ENCODE data around the gene TLR6.
"Not testable (repeated sequence)": the region's sequence is repeated elsewhere in the genome, so short reads cannot be mapped to it uniquely, and the experiment has no call there.

Gene TLR6

GRCh38 chr4:38823766-38824165 lies 32.9 kb downstream of the TLR6 start:
- no peak overlapping the region for H3K4me3 ChIP-seq (ENCODE audit: low read depth, low read length)

GRCh38 chr4:38822748-38823303 lies 33.8 kb downstream of the TLR6 start:
- H3K4me3 ChIP-seq (ENCODE audit: low read depth, low read length): no peak overlapping the region

DNA sequence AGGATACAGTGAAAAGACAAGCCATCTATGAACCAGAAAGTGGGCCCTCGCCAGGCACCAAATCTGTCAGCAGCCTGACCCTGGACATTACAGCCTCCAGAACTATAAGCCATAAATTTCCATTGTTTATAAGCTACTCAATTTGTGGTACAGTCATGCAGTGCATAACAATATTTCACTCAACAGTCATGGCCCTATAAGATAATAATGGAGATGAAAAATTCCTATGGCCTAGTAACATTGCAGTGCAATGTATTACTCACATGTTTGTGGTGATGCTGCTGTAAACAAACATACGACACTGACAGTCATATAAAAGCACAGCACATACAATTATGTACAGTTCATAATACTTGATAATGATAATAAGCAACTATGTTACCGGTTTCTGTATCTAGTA lies 34.9 kb downstream of the TLR6 start:
- no peak overlapping the region for H3K4me3 ChIP-seq (ENCODE audit: low read depth, low read length)

- no peak overlapping the region for H3K4me3 ChIP-seq (ENCODE audit: low read depth, low read length)
Measured at GRCh38 chr4:38820329-38821061, 36.1 kb downstream of the TLR6 start.

- no peak overlapping the region for H3K4me3 ChIP-seq (ENCODE audit: low read depth, low read length)
Measured at GRCh38 chr4:38819569-38819968, 37.0 kb downstream of the TLR6 start.

GRCh38 chr4:38818441-38818976 lies 38.1 kb downstream of the TLR6 start:
- no peak overlapping the region for H3K4me3 ChIP-seq (ENCODE audit: low read depth, low read length)

- no peak overlapping the region for H3K4me3 ChIP-seq (ENCODE audit: low read depth, low read length)
Measured at GRCh38 chr4:38815885-38816782, 40.5 kb downstream of the TLR6 start.

- no peak overlapping the region for H3K4me3 ChIP-seq (ENCODE audit: low read depth, low read length)
Measured at GRCh38 chr4:38814386-38814785, 42.2 kb downstream of the TLR6 start.

GRCh38 chr4:38811297-38811696 lies 45.3 kb downstream of the TLR6 start:
- H3K4me3 ChIP-seq (ENCODE audit: low read depth, low read length): no peak overlapping the region

- not testable (repeated sequence) for H3K4me3 ChIP-seq (ENCODE audit: low read depth, low read length)
Measured at GRCh38 chr4:38807462-38807861, 49.2 kb downstream of the TLR6 start.

DNA sequence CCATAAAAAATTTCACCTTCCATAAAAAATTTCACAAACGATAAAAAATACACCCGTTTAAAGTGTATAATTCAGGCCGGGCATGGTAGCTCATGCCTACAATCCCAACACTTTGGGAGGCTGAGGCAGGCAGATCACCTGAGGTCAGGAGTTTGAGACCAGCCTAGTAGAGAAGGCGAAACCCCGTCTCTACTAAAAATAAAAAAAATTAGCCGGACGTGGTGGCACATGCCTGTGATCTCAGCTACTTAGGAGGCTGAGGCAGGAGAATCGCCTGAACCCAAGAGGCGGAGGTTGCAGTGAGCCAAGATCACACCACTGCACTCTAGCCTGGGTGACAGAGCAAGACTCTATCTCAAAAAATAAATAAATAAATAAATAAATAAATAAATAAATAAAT lies 50.4 kb downstream of the TLR6 start:
- H3K4me3 ChIP-seq (ENCODE audit: low read depth, low read length): not testable (repeated sequence)

DNA sequence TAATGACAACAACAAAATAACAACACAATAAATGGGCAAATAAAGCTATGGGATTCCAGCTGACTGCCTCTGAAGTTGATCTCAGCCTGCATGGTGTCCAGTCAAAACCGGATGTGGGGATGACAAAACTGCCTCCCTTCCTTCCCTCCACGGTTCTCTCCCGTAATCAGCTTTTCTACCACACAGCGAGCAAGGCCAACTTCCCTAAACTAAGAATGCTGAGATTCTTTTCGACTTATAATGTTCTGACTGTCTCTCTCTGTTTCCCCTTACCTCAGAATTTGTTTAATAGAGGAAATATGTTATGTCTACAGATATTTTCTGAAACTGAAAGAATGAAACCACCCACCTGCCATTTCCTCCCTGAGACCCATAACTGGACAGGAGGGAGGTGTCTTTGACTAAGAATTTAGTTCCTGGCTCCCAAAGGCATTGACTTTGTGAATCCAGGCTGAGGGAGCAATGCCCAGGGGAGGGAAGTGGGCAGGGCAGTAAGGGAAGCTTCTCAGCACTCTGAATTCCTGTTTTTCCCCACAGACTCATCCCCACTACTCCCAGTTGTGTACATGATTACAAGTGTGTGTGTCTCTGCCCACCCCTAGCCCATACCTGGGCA lies 51.0 kb downstream of the TLR6 start:
- H3K4me3 ChIP-seq (ENCODE audit: low read depth, low read length): no peak overlapping the region

GRCh38 chr4:38804654-38805295 lies 51.8 kb downstream of the TLR6 start, which contains the start of gene TLR1:
Gene TLR1, minus strand, starts transcription at chr4:38804791. Its CDS starts 5,960 bp downstream, at chr4:38798831.
- no peak within 1 kb of the TSS for H3K4me3 ChIP-seq (ENCODE audit: low read depth, low read length)

- no peak overlapping the region for H3K4me3 ChIP-seq (ENCODE audit: low read depth, low read length)
Measured at GRCh38 chr4:38803833-38804653, 52.6 kb downstream of the TLR6 start.

DNA sequence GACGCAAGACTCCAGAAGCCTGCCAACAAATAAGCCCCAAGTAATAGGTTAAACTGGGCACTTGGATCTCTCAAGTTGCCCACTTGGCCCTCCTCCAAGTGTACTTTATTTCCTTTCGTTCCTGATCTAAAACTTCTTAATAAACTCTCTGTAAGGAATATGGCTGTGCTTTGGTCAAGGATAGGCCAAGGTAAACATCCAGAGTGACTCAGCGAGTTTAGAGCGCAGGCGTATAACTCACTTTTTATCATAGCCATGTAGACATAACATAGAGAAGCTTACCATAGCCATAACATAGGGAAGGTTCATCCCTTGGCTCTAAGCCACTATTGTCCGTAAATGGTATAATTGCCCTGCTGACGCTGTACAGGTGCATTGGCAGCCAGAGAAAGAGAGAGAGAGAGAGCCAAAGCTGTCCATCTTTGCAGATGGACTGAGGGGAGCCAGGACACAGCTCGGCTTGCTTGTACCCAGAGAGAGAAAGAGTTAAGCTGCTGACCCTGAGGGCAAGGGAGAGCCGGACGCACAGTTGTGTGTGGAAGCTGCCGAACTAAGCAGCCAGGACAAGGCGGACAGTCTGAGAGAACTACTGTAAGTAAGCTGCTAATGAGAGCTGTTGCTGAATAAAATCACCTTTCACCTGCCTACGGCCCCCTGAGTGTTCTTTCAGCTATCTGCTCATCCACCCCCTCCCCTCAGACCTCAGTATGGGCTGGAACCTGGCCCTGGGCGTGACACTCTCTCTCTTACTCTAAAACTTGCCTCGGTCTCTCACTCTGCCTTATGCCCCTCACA lies 53.9 kb downstream of the TLR6 start:
- no peak overlapping the region for H3K4me3 ChIP-seq (ENCODE audit: low read depth, low read length)

- H3K4me3 ChIP-seq (ENCODE audit: low read depth, low read length): no peak overlapping the region
Measured at GRCh38 chr4:38800961-38801450, 55.6 kb downstream of the TLR6 start.

GRCh38 chr4:38800366-38800765 lies 56.3 kb downstream of the TLR6 start:
- no peak overlapping the region for H3K4me3 ChIP-seq (ENCODE audit: low read depth, low read length)

- H3K4me3 ChIP-seq (ENCODE audit: low read depth, low read length): no peak overlapping the region
Measured at GRCh38 chr4:38795087-38795486, 61.5 kb downstream of the TLR6 start.

- H3K4me3 ChIP-seq (ENCODE audit: low read depth, low read length): no peak overlapping the region
Measured at GRCh38 chr4:38794051-38794450, 62.6 kb downstream of the TLR6 start.
